H54 (cell line): ENCODE results near the gene AUNIP.

Experiments
- DNase-seq: peaks from one replicate; pipeline ENCODE4 v3.0.0; 2011; ENCODE audit warnings: low spot score, mixed read lengths; ENCODE audit not compliant: insufficient read length
- FAIRE-seq: peaks from 3 replicates; lab custom pipeline; 2011; peaks lifted over from hg19 to GRCh38; lab: Jason Lieb, UNC
- POLR2A ChIP-seq: IDR thresholded peaks from 2 replicates; pipeline ENCODE4 v1.6.1; 2011; ENCODE audit warnings: low read depth, mild to moderate bottlenecking, low read length

The AUNIP gene

DNA sequence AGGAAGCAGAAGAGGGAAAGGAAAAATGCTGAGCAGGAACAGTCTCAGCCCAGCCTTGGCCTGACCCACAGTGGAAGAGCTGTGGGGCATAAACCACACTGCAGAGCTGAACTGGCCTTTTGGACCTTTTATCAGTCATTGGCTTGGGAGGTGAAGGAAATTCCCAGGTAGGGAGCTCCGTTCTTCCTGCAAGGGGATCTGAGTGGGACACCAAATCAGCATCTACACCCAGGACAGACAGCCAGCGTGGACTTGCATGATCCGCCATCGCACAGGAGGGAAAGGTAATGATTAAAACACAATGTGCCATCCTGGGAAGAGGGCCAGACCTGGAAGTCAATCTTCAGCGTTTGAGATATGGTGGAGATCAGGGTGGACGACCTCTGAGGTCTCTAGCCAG is 40.7 kb downstream of the AUNIP start:
- no peak for TF ChIP-seq POLR2A
- FAIRE-seq = no peak
- no peak for DNase-seq

- TF ChIP-seq POLR2A = no peak
- no peak for FAIRE-seq
- no peak for DNase-seq
These were observed 41.3 kb downstream of the AUNIP start for GRCh38 chr1:25817840-25818501.

DNA sequence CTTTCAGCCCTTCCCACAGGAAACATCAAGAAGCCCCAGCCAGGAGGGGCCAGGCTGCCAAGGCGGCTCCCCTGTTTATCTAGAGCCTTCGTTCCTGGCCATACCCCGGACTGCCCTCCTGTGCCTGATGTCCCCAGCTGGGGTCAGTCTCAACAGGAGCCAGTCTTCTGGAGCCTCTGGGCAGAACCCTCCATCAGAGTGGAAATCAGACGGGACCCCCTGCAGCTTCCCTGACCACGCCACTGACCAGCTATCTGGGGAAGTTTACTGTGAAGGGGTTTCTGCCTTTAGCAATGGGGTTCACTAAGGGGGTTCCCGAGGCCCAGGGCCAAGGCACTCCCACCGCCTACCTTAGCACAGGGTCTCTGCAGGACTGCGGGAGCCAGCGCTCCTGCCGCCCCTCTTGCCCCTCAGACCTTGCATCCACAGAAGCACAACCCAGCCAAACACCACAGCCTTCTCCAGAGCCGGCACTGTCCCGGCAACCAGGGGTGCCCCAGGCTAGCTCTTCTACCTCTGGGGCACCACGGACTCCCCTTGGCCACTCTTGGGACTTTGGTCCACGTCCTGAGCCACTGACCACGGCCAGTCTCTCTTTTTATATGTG is 43.0 kb downstream of the AUNIP start:
- FAIRE-seq (no peak), DNase-seq (no peak)
- TF ChIP-seq POLR2A = no peak

DNA sequence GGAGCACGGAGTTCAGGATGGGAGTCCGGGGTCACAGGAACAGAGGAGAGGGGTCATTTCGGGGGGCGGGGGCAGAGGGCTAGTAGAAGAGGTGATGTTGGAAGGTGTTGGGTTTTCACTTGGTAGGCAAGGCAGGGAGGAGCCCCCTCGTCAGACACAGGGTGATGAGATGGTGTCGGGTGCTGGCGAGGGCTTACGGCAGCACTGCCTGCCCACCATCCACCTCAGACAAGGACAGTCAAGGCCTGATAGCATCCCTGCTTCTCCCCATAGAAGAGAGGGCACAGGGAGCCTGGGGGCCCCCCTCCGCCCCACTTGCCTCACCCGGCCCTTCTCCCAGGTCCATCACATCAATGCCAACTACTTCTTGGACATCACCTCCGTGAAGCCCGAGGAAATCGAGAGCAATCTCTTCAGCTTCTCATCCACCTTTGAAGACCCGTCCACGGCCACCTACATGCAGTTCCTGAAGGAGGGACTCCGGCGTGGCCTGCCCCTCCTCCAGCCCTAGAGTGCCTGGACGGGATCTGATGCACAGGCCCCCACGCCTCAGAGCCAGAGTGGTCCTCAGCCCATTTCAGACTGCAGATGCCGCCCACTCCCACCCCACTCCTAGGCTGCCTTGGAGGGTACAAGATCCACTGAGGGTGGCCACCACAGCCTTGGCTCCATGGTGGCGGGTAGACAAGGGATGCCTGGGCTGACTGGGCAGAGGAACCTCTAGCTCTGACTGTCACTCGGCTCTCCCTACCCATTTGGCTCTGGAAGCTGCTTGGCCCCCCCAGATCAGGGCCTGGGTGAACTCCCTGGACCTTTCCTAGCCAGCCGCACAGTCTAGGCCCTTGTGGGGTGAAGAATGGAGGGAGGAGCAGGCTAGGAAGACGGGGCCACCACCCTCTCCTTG is 43.8 kb downstream of the AUNIP start:
- DNase-seq = no peak
- no peak for FAIRE-seq
- no peak for TF ChIP-seq POLR2A

- FAIRE-seq = no peak
- no peak for TF ChIP-seq POLR2A
- DNase-seq = no peak
These were observed 44.6 kb downstream of the AUNIP start for GRCh38 chr1:25814549-25815087.

- no peak for TF ChIP-seq POLR2A
- DNase-seq (no peak), FAIRE-seq (no peak)
These were observed 45.4 kb downstream of the AUNIP start for GRCh38 chr1:25813734-25814471.

DNA sequence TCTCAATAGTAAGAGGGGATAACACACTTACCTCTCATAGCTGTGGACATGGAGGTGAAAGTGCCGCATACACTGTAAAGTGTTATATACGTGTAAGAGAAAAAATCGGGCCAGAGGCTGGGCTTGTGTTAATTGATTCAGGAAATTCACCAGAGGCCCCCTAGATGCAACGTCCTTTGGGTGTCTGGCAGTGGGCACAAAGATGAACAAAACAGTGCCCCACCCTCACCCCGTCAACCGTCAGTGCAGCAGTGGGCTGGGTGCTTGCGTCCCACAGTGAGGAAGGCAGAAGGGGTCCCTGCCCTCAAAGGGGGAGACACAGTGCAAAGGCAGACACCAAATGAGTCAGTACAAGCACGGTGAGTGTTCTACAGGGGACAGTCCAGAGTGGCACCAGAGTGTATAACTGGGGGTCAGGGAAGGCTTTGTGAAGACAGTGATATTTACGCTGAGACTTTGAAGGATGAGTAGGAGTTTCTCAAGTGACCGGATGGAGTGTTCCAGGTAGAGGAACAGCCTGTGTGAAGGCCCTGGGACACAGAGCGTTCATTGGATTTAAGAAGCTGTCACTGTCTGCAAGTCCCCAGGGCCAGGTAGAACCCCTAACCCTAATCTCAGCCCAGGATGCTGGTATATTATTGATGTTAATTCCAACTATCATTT is 46.1 kb downstream of the AUNIP start:
- DNase-seq (no peak), FAIRE-seq (no peak)
- no peak for TF ChIP-seq POLR2A

DNA sequence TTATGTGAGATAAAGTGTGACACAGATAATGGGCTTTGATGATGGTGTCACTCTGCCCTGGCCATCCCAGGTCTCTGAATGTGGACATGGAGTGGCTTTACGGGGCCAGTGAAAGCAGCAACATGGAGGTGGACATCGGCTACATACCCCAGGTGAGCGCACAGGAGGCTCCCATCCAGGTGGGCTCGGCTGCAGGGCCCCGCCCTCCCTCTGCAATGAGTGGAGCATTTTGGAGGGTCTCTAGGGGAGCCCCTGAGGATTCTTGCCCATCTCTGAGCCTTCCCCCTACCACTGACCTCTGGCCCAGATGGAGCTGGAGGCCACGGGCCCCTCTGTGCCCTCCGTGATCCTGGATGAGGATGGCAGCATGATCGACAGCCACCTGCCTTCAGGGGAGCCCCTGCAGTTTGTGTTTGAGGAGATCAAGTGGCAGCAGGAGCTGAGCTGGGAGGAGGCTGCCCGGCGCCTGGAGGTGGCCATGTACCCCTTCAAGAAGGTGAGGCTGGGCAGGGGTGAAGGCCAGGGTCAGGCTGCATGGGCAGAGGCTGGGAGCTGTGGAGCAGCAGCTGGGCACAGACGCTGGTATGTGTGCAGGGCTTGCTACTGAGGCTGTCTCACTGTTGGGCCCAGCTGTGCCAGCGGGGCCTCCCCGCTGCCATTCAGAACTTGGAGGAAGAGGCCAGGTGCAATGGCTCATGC is 47.7 kb downstream of the AUNIP start:
- FAIRE-seq (no peak), DNase-seq (no peak)
- TF ChIP-seq POLR2A = no peak

DNA sequence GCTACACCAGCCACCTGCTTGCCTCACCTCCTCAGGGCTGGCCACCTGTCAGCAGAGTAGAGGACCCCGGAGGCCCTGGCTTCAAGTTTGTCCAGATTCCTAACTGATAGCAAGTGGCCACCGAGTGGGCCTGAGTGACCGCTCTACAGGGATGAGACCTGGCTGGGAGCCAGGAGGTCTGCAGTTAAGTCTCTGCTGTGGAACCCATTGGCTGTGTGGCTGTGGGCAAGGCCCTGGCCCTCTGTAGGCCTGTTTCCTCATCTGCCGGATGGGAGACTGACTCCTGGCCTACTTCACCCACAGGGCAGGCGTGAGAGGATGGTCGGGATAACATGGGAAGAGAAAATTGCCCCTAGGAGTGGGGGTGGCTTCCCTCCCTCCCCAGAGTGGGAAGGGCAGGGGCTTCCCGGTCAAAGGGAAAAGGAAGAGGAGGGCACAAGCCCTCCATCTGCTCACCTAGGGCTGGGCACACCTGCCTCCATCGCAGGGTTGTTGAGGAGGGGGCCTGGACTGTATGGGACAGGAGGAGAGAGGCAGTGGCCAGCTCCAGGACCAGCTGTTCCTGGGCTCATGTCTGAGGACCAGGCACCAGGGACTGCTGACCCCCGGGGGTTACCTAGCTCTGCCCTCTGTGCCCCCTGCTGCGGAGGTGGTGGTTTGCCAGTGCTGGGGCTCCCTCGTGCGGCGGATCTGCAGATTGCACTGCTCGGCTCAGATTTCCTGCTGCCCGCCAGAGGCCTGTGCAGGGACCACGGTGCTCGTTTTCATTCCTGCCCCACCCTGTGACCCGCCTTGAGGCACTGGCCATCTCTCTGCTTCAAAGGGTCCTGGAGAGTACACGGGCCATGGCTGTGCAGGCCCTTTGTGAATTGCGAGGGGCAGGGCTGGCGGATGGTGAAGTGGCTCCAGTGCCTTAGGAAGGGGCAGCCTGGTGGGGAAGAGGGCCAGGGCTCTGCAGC is 48.6 kb downstream of the AUNIP start:
- TF ChIP-seq POLR2A = no peak
- DNase-seq = peak; percentile 54
- FAIRE-seq = no peak

- DNase-seq = no peak
- no peak for FAIRE-seq
- TF ChIP-seq POLR2A = no peak
These were observed 49.3 kb downstream of the AUNIP start for GRCh38 chr1:25809929-25810328.

DNA sequence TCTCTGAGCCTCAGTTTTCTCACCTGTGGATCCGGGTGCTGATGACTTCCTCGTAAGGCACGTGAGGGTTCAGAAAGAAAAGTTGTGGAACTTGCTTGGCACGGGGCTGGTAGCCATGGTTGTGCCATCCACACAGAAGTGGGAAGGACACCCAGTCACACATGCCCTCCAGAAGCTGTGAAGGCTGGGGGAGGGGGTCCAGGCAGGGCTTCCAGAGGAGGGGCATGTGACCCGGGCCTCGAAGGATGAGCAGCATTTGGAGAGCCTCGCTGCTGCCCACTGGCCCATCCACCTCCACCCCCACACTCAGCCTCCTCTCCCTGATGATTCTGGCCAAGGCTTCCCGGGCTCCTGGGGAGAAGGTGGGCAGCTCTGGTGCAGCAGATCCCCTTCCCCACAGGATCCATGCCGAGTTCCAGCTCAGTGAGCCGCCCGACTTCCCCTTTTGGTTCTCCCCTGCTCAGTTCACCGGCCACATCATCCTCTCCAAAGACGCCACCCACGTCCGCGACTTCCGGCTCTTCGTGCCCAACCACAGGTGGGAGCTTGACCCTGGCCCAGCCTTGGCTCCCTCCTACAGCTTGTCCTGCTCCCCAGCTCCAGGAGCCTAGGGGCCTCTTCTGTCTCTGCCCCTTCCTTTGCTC is 49.9 kb downstream of the AUNIP start:
- FAIRE-seq = no peak
- no peak for DNase-seq
- no peak for TF ChIP-seq POLR2A
